KMS-11 (cell line): ENCODE results near the gene FOXF1.

Source experiments
- H2AFZ ChIP-seq: fragments of 200-600 bp; sonication (generic); 2 replicates; pipeline ENCODE4 v1.6.1; 2016; ENCODE audit warnings: antibody characterized with exemption, mixed run types, low read depth
- H3K27ac ChIP-seq: fragments of 200-600 bp; sonication (generic); 2 replicates; pipeline ENCODE4 v1.6.1; 2016; ENCODE audit warnings: mild to moderate bottlenecking, mixed run types
- H3K27me3 ChIP-seq: fragments of 200-600 bp; sonication (generic); 2 replicates; pipeline ENCODE4 v1.6.1; 2017; ENCODE audit warnings: mild to moderate bottlenecking, low read depth, mixed run types, moderate library complexity; ENCODE audit not compliant: insufficient read depth
- H3K36me3 ChIP-seq: fragments of 200-600 bp; sonication (generic); 2 replicates; pipeline ENCODE4 v1.6.1; 2017; ENCODE audit warnings: mild to moderate bottlenecking, mixed run types; ENCODE audit not compliant: insufficient read depth
- H3K4me1 ChIP-seq: fragments of 200-600 bp; sonication (generic); 2 replicates; pipeline ENCODE4 v1.6.1; 2016; ENCODE audit warnings: mild to moderate bottlenecking, low read depth, mixed run types; ENCODE audit not compliant: poor library complexity, severe bottlenecking
- H3K4me2 ChIP-seq: fragments of 200-600 bp; sonication (generic); 2 replicates; pipeline ENCODE4 v1.7.0; 2016; ENCODE audit warnings: mild to moderate bottlenecking, mixed run types
- H3K4me3 ChIP-seq: fragments of 200-600 bp; sonication (generic); IDR thresholded peaks from 2 replicates; pipeline ENCODE4 v1.6.1; 2017; ENCODE audit warnings: low read depth, low read length, mixed read lengths; ENCODE audit not compliant: insufficient read depth
- H3K79me2 ChIP-seq: fragments of 200-600 bp; sonication (generic); 2 replicates; pipeline ENCODE4 v1.6.1; 2016; ENCODE audit warnings: low read depth, mixed run types; ENCODE audit not compliant: insufficient read depth
- H3K9ac ChIP-seq: fragments of 200-600 bp; sonication (generic); 2 replicates; pipeline ENCODE4 v1.6.1; 2016; ENCODE audit warnings: mild to moderate bottlenecking, mixed run types
- H4K20me1 ChIP-seq: fragments of 200-600 bp; sonication (generic); 2 replicates; pipeline ENCODE4 v1.6.1; 2016; ENCODE audit warnings: mild to moderate bottlenecking, mixed run types; ENCODE audit not compliant: insufficient read depth
- CTCF ChIP-seq: fragments of 200-600 bp; sonication (generic); conservative IDR thresholded peaks from 2 replicates; pipeline ENCODE4 v1.6.1; 2017; ENCODE audit warnings: low read depth, mild to moderate bottlenecking, antibody characterized with exemption, low read length, moderate library complexity, mixed read lengths

FOXF1 gene

GRCh38 chr16:86485746-86486145 lies 24.6 kb upstream of the FOXF1 start:
- no peak overlapping the region for H2AFZ ChIP-seq
- H3K4me1 ChIP-seq: no peaks in the 10 kb centered on the region
- H3K4me3 ChIP-seq: no peak overlapping the region
- no peaks in the 10 kb centered on the region for H3K79me2 ChIP-seq
- H3K9ac ChIP-seq: no peak overlapping the region
- H3K36me3 ChIP-seq: no peaks in the 10 kb centered on the region
- no peak overlapping the region for H3K4me2 ChIP-seq
- no peak for TF ChIP-seq CTCF
- no peak overlapping the region for H3K27ac ChIP-seq
- no peaks in the 10 kb centered on the region for H4K20me1 ChIP-seq
- peaks cover 23% of the 10 kb centered on the region for H3K27me3 ChIP-seq

GRCh38 chr16:86490859-86491639 lies 19.3 kb upstream of the FOXF1 start:
- Histone ChIP-seq H3K79me2 (no peaks in the 10 kb centered on the region), H3K4me2 (no peak overlapping the region), H3K27ac (no peak overlapping the region), H3K27me3 (peaks cover 48% of the 10 kb centered on the region), H3K9ac (no peak overlapping the region), H3K36me3 (no peaks in the 10 kb centered on the region), H2AFZ (no peak overlapping the region), H3K4me3 (no peak overlapping the region), H4K20me1 (no peaks in the 10 kb centered on the region), H3K4me1 (no peaks in the 10 kb centered on the region)
- TF ChIP-seq CTCF: no peak

GRCh38 chr16:86491640-86492023 lies 18.7 kb upstream of the FOXF1 start:
- H3K4me1 ChIP-seq: no peaks in the 10 kb centered on the region
- H3K4me3 ChIP-seq: no peak overlapping the region
- no peaks in the 10 kb centered on the region for H3K79me2 ChIP-seq
- no peak overlapping the region for H3K4me2 ChIP-seq
- no peaks in the 10 kb centered on the region for H4K20me1 ChIP-seq
- H3K36me3 ChIP-seq: no peaks in the 10 kb centered on the region
- H3K27ac ChIP-seq: no peak overlapping the region
- H2AFZ ChIP-seq: no peak overlapping the region
- H3K27me3 ChIP-seq: peaks cover 50% of the 10 kb centered on the region
- TF ChIP-seq CTCF: no peak
- H3K9ac ChIP-seq: no peak overlapping the region

- Histone ChIP-seq H4K20me1 (no peaks in the 10 kb centered on the region), H3K4me2 (no peak overlapping the region), H2AFZ (no peak overlapping the region), H3K36me3 (no peaks in the 10 kb centered on the region), H3K27ac (no peak overlapping the region), H3K4me1 (no peaks in the 10 kb centered on the region), H3K27me3 (peaks cover 54% of the 10 kb centered on the region), H3K4me3 (no peak overlapping the region), H3K9ac (no peak overlapping the region), H3K79me2 (no peaks in the 10 kb centered on the region)
- no peak for TF ChIP-seq CTCF
Measured at GRCh38 chr16:86492267-86492960, 17.9 kb upstream of the FOXF1 start.
